Right atrium auricular region (tissue), 2 donors: Measurements from ENCODE around the gene VSNL1. TPM values are rescaled to one million over a fixed set of nuclear protein-coding genes. Genes with fewer than 3 reads are reported as not detected.

Experiments used
- DNase-seq: peaks from one replicate; pipeline ENCODE4 v3.0.0-alpha.2; 2019; ENCODE audit warnings: low spot score
- H3K27ac ChIP-seq, 2 donors: fragments of 200-600 bp; sonication (generic); 1 replicate in 1 of 2; 2 replicates in 1 of 2; pipeline ENCODE4 v1.5.1; 2016 to 2019
- H3K27me3 ChIP-seq, 2 donors: fragments of 200-600 bp; sonication (generic); one replicate each; pipeline versions ENCODE4 v1.5.1 to v1.6.0; 2017 to 2019
- H3K36me3 ChIP-seq: fragments of 200-600 bp; sonication (generic); one replicate; pipeline ENCODE4 v1.5.1; 2016
- H3K4me1 ChIP-seq, 2 donors: fragments of 200-600 bp; sonication (generic); one replicate each; pipeline versions ENCODE4 v1.5.1 to v1.6.0; 2017 to 2019
- H3K4me3 ChIP-seq, 2 donors: fragments of 200-600 bp; sonication (generic); 1 replicate in 1 of 2; 2 replicates in 1 of 2; pipeline ENCODE4 v1.5.1; 2017 to 2019; ENCODE audit warnings: mild to moderate bottlenecking in 1 of 2, moderate library complexity in 1 of 2
- H3K9me3 ChIP-seq, 2 donors: fragments of 200-600 bp; sonication (generic); one replicate each; pipeline ENCODE4 v1.5.1; 2019
- CTCF ChIP-seq, 2 donors: fragments of 200-600 bp; sonication (generic); IDR thresholded peaks; one replicate each; pipeline ENCODE4 v1.5.1; 2019; ENCODE audit warnings: antibody characterized with exemption in 2 of 2
- total RNA-seq, 2 donors: library from RNA; depleted of rRNA; stranded (reverse); fragments of >200 nt; gene quantifications; one replicate each; pipeline ENCODE4 v1.1.0, GENCODE V29; 2016

Gene VSNL1
- total RNA-seq, 2 donors from 2014 or later, result 30.2 to 41.7 TPM

GRCh38 chr2:17571681-17572080 lies 31.2 kb downstream of the VSNL1 start:
- Histone ChIP-seq H3K4me3 (no peak overlapping the region), H3K27me3 (no peaks in the 10 kb centered on the region), H3K36me3 (no peaks in the 10 kb centered on the region), H3K9me3 (no peaks in the 10 kb centered on the region), H3K27ac (no peak overlapping the region), H3K4me1 (no peaks in the 10 kb centered on the region)
- TF ChIP-seq CTCF (IDR thresholded peaks at IDR 0.05), result no peak
- no peak for DNase-seq

GRCh38 chr2:17573085-17573803 lies 32.7 kb downstream of the VSNL1 start:
- TF ChIP-seq CTCF (IDR thresholded peaks at IDR 0.05), result peak in 1 of 2 donors; percentile 26
- no peak overlapping the region for H3K4me3 ChIP-seq
- no peaks in the 10 kb centered on the region for H3K4me1 ChIP-seq
- no peaks in the 10 kb centered on the region for H3K9me3 ChIP-seq
- H3K27ac ChIP-seq, result no peak overlapping the region
- no peak for DNase-seq
- H3K27me3 ChIP-seq, result no peaks in the 10 kb centered on the region
- H3K36me3 ChIP-seq, result no peaks in the 10 kb centered on the region

GRCh38 chr2:17573804-17574175 lies 33.3 kb downstream of the VSNL1 start:
- H3K4me1 ChIP-seq, result peaks cover 0 to 4% of the 10 kb centered on the region in 2 donors
- H3K36me3 ChIP-seq, result no peaks in the 10 kb centered on the region
- H3K4me3 ChIP-seq, result no peak overlapping the region
- DNase-seq, result no peak
- no peaks in the 10 kb centered on the region for H3K9me3 ChIP-seq
- no peak for TF ChIP-seq CTCF (IDR thresholded peaks at IDR 0.05)
- no peaks in the 10 kb centered on the region for H3K27me3 ChIP-seq
- no peak overlapping the region for H3K27ac ChIP-seq

DNA sequence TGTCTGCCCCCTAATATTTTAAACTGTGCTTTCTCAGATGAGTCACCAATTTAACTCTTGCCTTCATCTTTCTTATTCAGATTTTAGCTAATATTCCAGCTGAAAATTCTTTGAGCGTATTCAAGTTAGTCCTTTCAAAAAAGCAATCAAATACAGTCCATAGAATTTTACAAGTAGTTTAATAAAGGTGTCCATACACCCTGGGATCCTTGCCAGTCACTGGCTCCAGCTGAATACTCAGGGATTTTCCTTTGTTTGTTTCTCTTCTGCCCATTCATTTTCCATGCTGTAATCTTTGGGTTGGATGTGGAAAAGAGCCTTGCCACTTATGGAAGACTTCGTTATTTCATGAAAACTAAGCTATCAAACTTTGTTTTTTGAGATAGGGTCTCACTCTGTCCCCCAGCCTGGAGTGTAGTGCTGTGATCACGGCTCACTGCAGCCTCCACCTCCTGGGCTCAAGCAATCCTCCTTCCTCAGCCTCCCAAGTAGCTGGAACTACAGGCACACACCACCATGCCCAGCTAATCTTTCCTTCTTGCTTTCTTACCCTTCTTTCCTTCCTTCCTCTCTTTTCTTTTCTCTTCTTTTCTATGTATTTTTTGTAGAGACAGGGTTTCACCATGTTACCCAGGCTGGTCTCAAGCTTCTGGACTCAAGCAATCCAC lies 34.0 kb downstream of the VSNL1 start:
- no peak for DNase-seq
- Histone ChIP-seq H3K27me3 (no peaks in the 10 kb centered on the region), H3K9me3 (no peaks in the 10 kb centered on the region), H3K4me1 (peaks cover 0 to 6% of the 10 kb centered on the region in 2 donors), H3K4me3 (no peak overlapping the region), H3K27ac (no peak overlapping the region), H3K36me3 (no peaks in the 10 kb centered on the region)
- no peak for TF ChIP-seq CTCF (IDR thresholded peaks at IDR 0.05)

DNA sequence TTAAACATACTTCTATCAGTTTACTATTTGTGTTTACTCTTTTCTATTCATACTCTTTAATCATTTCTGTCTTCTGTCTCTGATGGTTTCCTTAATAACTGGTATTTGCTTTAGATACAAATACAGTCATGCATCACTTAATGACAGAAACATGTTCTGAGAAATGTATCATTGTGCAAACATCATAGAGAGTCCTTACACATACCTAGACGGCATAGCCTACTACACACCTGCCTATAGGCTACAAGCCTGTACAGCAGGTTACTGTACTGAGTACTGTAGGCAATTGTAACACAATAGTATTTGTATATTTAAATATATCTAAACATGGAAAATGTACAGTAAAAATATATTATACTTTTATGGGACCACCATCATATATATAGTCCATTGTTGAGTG lies 36.3 kb downstream of the VSNL1 start:
- Histone ChIP-seq H3K9me3 (no peaks in the 10 kb centered on the region), H3K36me3 (no peaks in the 10 kb centered on the region), H3K27me3 (no peaks in the 10 kb centered on the region), H3K4me3 (no peak overlapping the region), H3K27ac (no peak overlapping the region), H3K4me1 (peaks cover 0 to 6% of the 10 kb centered on the region in 2 donors)
- TF ChIP-seq CTCF (IDR thresholded peaks at IDR 0.05), result no peak
- DNase-seq, result no peak
